ENCODE data around the gene UBE2L5. TPM values are rescaled to one million over a fixed set of nuclear protein-coding genes. Genes with fewer than 3 reads are reported as not detected.

Gene UBE2L5
- total RNA-seq, 4 donors from 2014 or later, result not detected

- Histone ChIP-seq H3K27me3 (no peaks in the 10 kb centered on the region), H3K27ac (no peak overlapping the region), H3K9me3 (no peaks in the 10 kb centered on the region), H3K36me3 (no peaks in the 10 kb centered on the region), H3K4me1 (peaks cover 9 to 10% of the 10 kb centered on the region in 2 donors), H3K4me3 (no peak overlapping the region)
- TF ChIP-seq, protein P1, sequence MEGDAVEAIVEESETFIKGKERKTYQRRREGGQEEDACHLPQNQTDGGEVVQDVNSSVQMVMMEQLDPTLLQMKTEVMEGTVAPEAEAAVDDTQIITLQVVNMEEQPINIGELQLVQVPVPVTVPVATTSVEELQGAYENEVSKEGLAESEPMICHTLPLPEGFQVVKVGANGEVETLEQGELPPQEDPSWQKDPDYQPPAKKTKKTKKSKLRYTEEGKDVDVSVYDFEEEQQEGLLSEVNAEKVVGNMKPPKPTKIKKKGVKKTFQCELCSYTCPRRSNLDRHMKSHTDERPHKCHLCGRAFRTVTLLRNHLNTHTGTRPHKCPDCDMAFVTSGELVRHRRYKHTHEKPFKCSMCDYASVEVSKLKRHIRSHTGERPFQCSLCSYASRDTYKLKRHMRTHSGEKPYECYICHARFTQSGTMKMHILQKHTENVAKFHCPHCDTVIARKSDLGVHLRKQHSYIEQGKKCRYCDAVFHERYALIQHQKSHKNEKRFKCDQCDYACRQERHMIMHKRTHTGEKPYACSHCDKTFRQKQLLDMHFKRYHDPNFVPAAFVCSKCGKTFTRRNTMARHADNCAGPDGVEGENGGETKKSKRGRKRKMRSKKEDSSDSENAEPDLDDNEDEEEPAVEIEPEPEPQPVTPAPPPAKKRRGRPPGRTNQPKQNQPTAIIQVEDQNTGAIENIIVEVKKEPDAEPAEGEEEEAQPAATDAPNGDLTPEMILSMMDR (IDR thresholded peaks at IDR 0.05 in 4 of 5, conservative IDR thresholded peaks at IDR 0.05 in 1 of 5), result no peak
- TF ChIP-seq POLR2A (IDR thresholded peaks at IDR 0.05), result no peak
- intact Hi-C loops (cut with DNase I; ENCODE audit: low total_unique reads), result no loop called here
- DNase-seq (no peak), ATAC-seq (no peak)
- in situ Hi-C loops (cut with MboI; ENCODE audit: low sequenced_read_pairs in 4 of 4), result no loop called here
Observed at GRCh38 chr13:30418717-30419459, 3.4 kb upstream of the UBE2L5 start.

- TF ChIP-seq POLR2A (IDR thresholded peaks at IDR 0.05), result peak; percentile 44 to 47
- TF ChIP-seq, protein P1 (IDR thresholded peaks at IDR 0.05 in 4 of 5, conservative IDR thresholded peaks at IDR 0.05 in 1 of 5), result no peak
Observed at GRCh38 chr13:30421093-30422053, 920 bp upstream of the UBE2L5 start.

DNA sequence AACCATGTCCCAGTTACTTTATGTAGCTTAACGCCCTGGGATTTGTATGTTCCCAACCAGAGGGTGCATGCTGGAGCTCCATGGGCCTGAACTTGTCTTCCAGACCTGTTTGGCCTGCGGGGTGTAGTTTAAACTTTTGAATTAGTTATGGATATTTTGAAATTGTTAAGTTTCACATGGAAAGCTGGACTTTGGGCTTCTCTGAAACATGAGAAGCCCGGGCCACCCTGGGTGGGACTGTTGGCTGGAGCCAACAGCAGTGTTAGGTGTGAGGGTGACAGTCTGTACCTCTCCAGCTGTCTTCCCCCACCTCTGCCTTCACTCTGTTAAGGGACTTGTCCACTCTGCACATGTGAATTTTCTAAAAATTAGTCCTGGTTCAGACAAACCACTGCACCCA lies 1.6 kb downstream of the UBE2L5 start:
- intact Hi-C loops (cut with DNase I; ENCODE audit: low total_unique reads), result loop anchor here (2.0 to 5.0 kb wide), 4 partner anchors 21 to 378 kb away; partner anchors contain the start of gene USPL1
- ATAC-seq, result no peak
- Histone ChIP-seq H3K36me3 (no peaks in the 10 kb centered on the region), H3K27me3 (no peaks in the 10 kb centered on the region), H3K27ac (no peak overlapping the region), H3K4me1 (peaks cover 9 to 10% of the 10 kb centered on the region in 2 donors), H3K4me3 (no peak overlapping the region), H3K9me3 (no peaks in the 10 kb centered on the region)
- DNase-seq, result no peak
- TF ChIP-seq, protein P1 (IDR thresholded peaks at IDR 0.05 in 4 of 5, conservative IDR thresholded peaks at IDR 0.05 in 1 of 5), result no peak
- TF ChIP-seq POLR2A (IDR thresholded peaks at IDR 0.05), result no peak
- in situ Hi-C loops (cut with MboI; ENCODE audit: low sequenced_read_pairs in 4 of 4), result no loop called here

More at GRCh38 chr13:30421093-30422053, 920 bp upstream of the UBE2L5 start:
- Histone ChIP-seq H3K4me1 (peaks cover 9 to 10% of the 10 kb centered on the region in 2 donors), H3K27ac (peak overlapping the region; percentile 95 to 99 (median 98)), H3K4me3 (peak overlapping the region; percentile 64 to 82 (median 71)), H3K9me3 (no peaks in the 10 kb centered on the region), H3K27me3 (no peaks in the 10 kb centered on the region), H3K36me3 (no peaks in the 10 kb centered on the region)
- intact Hi-C loops (cut with DNase I; ENCODE audit: low total_unique reads), result loop anchor here (1.0 to 5.0 kb wide), 7 partner anchors 13 to 381 kb away; partner anchors contain the start of gene USPL1
- in situ Hi-C loops (cut with MboI; ENCODE audit: low sequenced_read_pairs in 4 of 4), result no loop called here
- DNase-seq (peak; percentile 53 to 82), ATAC-seq (peak; percentile 80 to 82)

DNA sequence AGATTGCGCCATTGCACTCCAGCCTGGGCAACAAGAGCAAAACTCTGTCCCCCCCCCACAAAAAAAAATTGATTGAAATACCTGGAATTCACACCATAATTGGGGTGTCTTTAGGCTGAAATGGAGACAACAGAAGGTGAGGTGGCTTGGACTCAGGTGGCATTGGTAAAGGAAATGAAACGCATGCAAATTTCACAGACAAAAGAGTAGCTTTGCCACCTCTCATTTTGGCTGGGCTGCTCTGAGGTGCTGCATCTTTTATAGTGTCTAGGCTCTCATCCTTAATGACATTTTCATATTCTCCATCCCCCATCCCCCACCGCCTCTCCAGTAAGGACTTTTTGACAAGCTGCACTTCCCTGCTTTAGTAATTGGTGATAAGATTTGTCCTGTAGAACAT lies 6.9 kb downstream of the UBE2L5 start:
- in situ Hi-C loops (cut with MboI; ENCODE audit: low sequenced_read_pairs in 4 of 4), result loop anchor here in 1 of 4 donors (25.0 kb wide), 1 partner anchor 292 kb away; no protein-coding TSS in a partner anchor
- Histone ChIP-seq H3K36me3 (no peaks in the 10 kb centered on the region), H3K4me3 (no peak overlapping the region), H3K9me3 (no peaks in the 10 kb centered on the region), H3K27me3 (no peaks in the 10 kb centered on the region), H3K27ac (no peak overlapping the region), H3K4me1 (peaks cover 0 to 7% of the 10 kb centered on the region in 2 donors)
- TF ChIP-seq POLR2A (IDR thresholded peaks at IDR 0.05), result no peak
- TF ChIP-seq, protein P1 (IDR thresholded peaks at IDR 0.05 in 4 of 5, conservative IDR thresholded peaks at IDR 0.05 in 1 of 5), result no peak
- intact Hi-C loops (cut with DNase I; ENCODE audit: low total_unique reads), result no loop called here
- no peak for DNase-seq
- ATAC-seq, result no peak

Measured in gastrocnemius medialis (tissue), 4 donors.